Measurements from ENCODE around the gene ISLR.

DNA sequence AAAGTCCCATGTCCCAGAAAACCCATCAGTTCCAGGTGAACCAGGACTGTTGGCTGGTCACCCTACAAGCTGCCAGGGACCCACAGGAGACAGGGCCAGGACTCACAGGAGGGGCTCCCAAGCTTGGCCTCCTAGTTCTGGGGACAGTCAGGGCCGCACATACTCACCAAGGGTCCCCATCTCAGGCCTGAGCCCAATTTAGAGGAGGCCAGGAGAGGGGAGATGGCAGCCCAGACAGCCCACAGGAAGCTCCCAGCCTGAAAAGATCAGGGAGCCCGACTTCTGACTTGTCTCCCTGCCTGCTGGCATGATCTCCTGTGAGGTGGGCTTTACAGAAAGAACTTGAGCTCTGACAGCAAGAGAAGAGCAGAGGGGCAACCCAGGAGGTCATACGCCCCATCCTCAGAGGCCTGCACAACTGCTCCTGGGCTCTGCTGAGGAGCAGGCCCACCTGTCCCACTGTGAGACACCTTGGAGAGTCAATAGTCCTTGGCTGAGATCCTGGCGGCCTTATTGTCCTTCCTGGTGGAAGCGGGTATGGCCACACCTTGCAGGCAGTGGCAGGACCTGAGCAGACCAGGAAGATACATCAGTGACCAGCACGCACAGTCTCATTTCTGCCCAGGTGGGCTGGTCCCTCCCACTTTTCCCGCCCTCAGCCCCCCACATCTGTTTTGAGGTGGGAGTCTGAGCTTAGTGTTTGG is 2.5 kb upstream of the ISLR start:
- TF ChIP-seq, protein P1, sequence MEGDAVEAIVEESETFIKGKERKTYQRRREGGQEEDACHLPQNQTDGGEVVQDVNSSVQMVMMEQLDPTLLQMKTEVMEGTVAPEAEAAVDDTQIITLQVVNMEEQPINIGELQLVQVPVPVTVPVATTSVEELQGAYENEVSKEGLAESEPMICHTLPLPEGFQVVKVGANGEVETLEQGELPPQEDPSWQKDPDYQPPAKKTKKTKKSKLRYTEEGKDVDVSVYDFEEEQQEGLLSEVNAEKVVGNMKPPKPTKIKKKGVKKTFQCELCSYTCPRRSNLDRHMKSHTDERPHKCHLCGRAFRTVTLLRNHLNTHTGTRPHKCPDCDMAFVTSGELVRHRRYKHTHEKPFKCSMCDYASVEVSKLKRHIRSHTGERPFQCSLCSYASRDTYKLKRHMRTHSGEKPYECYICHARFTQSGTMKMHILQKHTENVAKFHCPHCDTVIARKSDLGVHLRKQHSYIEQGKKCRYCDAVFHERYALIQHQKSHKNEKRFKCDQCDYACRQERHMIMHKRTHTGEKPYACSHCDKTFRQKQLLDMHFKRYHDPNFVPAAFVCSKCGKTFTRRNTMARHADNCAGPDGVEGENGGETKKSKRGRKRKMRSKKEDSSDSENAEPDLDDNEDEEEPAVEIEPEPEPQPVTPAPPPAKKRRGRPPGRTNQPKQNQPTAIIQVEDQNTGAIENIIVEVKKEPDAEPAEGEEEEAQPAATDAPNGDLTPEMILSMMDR (IDR thresholded peaks at IDR 0.05): no peak
- TF ChIP-seq POLR2A (IDR thresholded peaks at IDR 0.05) (no peak), POLR2AphosphoS5 (IDR thresholded peaks at IDR 0.05) (no peak), EP300 (IDR thresholded peaks at IDR 0.05) (no peak)

Measured in sigmoid colon (tissue), 4 donors.